HEK293 (cell line): ENCODE data around the gene VGLL4.

Source experiments
- BCL11A ChIP-seq: fragments of 450-650 bp; formaldehyde crosslinking; IDR thresholded peaks from 2 replicates; pipeline ENCODE4 v1.5.1; 2016; ENCODE audit warnings: low read depth, missing biosample characterization, missing genetic modification characterization
- FEZF1 ChIP-seq: fragments of 450-650 bp; formaldehyde crosslinking; IDR thresholded peaks from 2 replicates; pipeline ENCODE4 v1.5.1; 2016; ENCODE audit warnings: missing biosample characterization, missing genetic modification characterization
- GFI1B ChIP-seq: fragments of 450-650 bp; formaldehyde crosslinking; IDR thresholded peaks from 2 replicates; pipeline ENCODE4 v1.5.1; 2016; ENCODE audit warnings: missing biosample characterization, missing genetic modification characterization
- GLIS1 ChIP-seq: fragments of 450-650 bp; formaldehyde crosslinking; IDR thresholded peaks from 2 replicates; pipeline ENCODE4 v1.5.1; 2016; ENCODE audit warnings: missing biosample characterization, missing genetic modification characterization
- KLF10 ChIP-seq: fragments of 450-650 bp; IDR thresholded peaks from 2 replicates; pipeline ENCODE4 v1.5.1; 2018; ENCODE audit warnings: missing biosample characterization, mild to moderate bottlenecking, missing genetic modification characterization
- KLF7 ChIP-seq: fragments of 450-650 bp; formaldehyde crosslinking; IDR thresholded peaks from 2 replicates; pipeline ENCODE4 v1.5.1; 2016; ENCODE audit warnings: missing biosample characterization, missing genetic modification characterization, borderline replicate concordance
- MZF1 ChIP-seq: fragments of 450-650 bp; formaldehyde crosslinking; IDR thresholded peaks from 2 replicates; pipeline ENCODE4 v1.5.1; 2017; ENCODE audit warnings: missing biosample characterization, missing genetic modification characterization, borderline replicate concordance
- REPIN1 ChIP-seq: fragments of 450-650 bp; formaldehyde crosslinking; IDR thresholded peaks from 2 replicates; pipeline ENCODE4 v1.5.1; 2017; ENCODE audit warnings: missing biosample characterization, missing genetic modification characterization, low read depth
- SCRT1 ChIP-seq: fragments of 450-650 bp; formaldehyde crosslinking; IDR thresholded peaks from 2 replicates; pipeline ENCODE4 v1.5.1; 2016; ENCODE audit warnings: missing biosample characterization, missing genetic modification characterization, borderline replicate concordance
- SETDB1 ChIP-seq: IDR thresholded peaks from one replicate; pipeline ENCODE4 v1.6.1; 2017; ENCODE audit warnings: mild to moderate bottlenecking, low read length, moderate library complexity, mixed read lengths; ENCODE audit not compliant: insufficient read length
- SP3 ChIP-seq: fragments of 450-650 bp; formaldehyde crosslinking; IDR thresholded peaks from 2 replicates; pipeline ENCODE4 v1.5.1; 2016; ENCODE audit warnings: missing biosample characterization, missing genetic modification characterization
- ZBTB44 ChIP-seq: fragments of 450-650 bp; IDR thresholded peaks from 2 replicates; pipeline ENCODE4 v1.5.1; 2018; ENCODE audit warnings: missing biosample characterization, mild to moderate bottlenecking, missing genetic modification characterization
- ZBTB7A ChIP-seq: fragments of 450-650 bp; formaldehyde crosslinking; IDR thresholded peaks from 2 replicates; pipeline ENCODE4 v1.5.1; 2016; ENCODE audit warnings: low read depth, missing biosample characterization, missing genetic modification characterization
- ZFP41 ChIP-seq: fragments of 450-650 bp; formaldehyde crosslinking; IDR thresholded peaks from 2 replicates; pipeline ENCODE4 v1.5.1; 2016; ENCODE audit warnings: missing biosample characterization, missing genetic modification characterization, borderline replicate concordance
- ZNF112 ChIP-seq: fragments of 450-650 bp; formaldehyde crosslinking; IDR thresholded peaks from 2 replicates; pipeline ENCODE4 v1.5.0; 2017; ENCODE audit warnings: missing biosample characterization, missing genetic modification characterization
- ZNF121 ChIP-seq: fragments of 450-650 bp; formaldehyde crosslinking; IDR thresholded peaks from 2 replicates; pipeline ENCODE4 v1.5.1; 2016; ENCODE audit warnings: missing biosample characterization, missing genetic modification characterization
- ZNF132 ChIP-seq: fragments of 450-650 bp; formaldehyde crosslinking; IDR thresholded peaks from 2 replicates; pipeline ENCODE4 v1.5.1; 2017; ENCODE audit warnings: missing biosample characterization, missing genetic modification characterization, borderline replicate concordance
- ZNF16 ChIP-seq: fragments of 450-650 bp; formaldehyde crosslinking; IDR thresholded peaks from 2 replicates; pipeline ENCODE4 v1.5.1; 2016; ENCODE audit warnings: low read depth, missing biosample characterization, missing genetic modification characterization
- ZNF169 ChIP-seq: fragments of 450-650 bp; formaldehyde crosslinking; IDR thresholded peaks from 2 replicates; pipeline ENCODE4 v1.5.1; 2016; ENCODE audit warnings: missing biosample characterization, missing genetic modification characterization
- ZNF175 ChIP-seq: fragments of 450-650 bp; formaldehyde crosslinking; IDR thresholded peaks from 2 replicates; pipeline ENCODE4 v1.5.1; 2016; ENCODE audit warnings: missing biosample characterization, missing genetic modification characterization
- ZNF184 ChIP-seq: fragments of 450-650 bp; IDR thresholded peaks from 2 replicates; pipeline ENCODE4 v1.5.1; 2018; ENCODE audit warnings: missing biosample characterization, mild to moderate bottlenecking, missing genetic modification characterization
- ZNF24 ChIP-seq: fragments of 450-650 bp; formaldehyde crosslinking; IDR thresholded peaks from 2 replicates; pipeline ENCODE4 v1.5.1; 2016; ENCODE audit warnings: missing biosample characterization, missing genetic modification characterization
- ZNF302 ChIP-seq: fragments of 450-650 bp; formaldehyde crosslinking; IDR thresholded peaks from 2 replicates; pipeline ENCODE4 v1.5.1; 2016; ENCODE audit warnings: missing biosample characterization, missing genetic modification characterization, low read depth
- ZNF416 ChIP-seq: fragments of 450-650 bp; formaldehyde crosslinking; IDR thresholded peaks from 2 replicates; pipeline ENCODE4 v1.5.1; 2016; ENCODE audit warnings: missing biosample characterization, missing genetic modification characterization
- ZNF529 ChIP-seq: fragments of 450-650 bp; formaldehyde crosslinking; IDR thresholded peaks from 2 replicates; pipeline ENCODE4 v1.5.1; 2017; ENCODE audit warnings: missing genetic modification characterization, missing biosample characterization; ENCODE audit not compliant: insufficient replicate concordance
- ZNF558 ChIP-seq: fragments of 450-650 bp; formaldehyde crosslinking; IDR thresholded peaks from 2 replicates; pipeline ENCODE4 v1.5.1; 2016; ENCODE audit warnings: missing biosample characterization, missing genetic modification characterization
- ZNF560 ChIP-seq: fragments of 450-650 bp; formaldehyde crosslinking; IDR thresholded peaks from 2 replicates; pipeline ENCODE4 v1.5.1; 2017; ENCODE audit warnings: missing biosample characterization, missing genetic modification characterization, borderline replicate concordance
- ZNF600 ChIP-seq: fragments of 450-650 bp; formaldehyde crosslinking; IDR thresholded peaks from 2 replicates; pipeline ENCODE4 v1.5.1; 2016; ENCODE audit warnings: missing biosample characterization, missing genetic modification characterization
- ZNF623 ChIP-seq: fragments of 450-650 bp; formaldehyde crosslinking; IDR thresholded peaks from 2 replicates; pipeline ENCODE4 v1.5.1; 2016; ENCODE audit warnings: missing biosample characterization, missing genetic modification characterization
- ZNF639 ChIP-seq: fragments of 450-650 bp; formaldehyde crosslinking; IDR thresholded peaks from 2 replicates; pipeline ENCODE4 v1.5.1; 2016; ENCODE audit warnings: missing biosample characterization, missing genetic modification characterization
- ZNF664 ChIP-seq: fragments of 450-650 bp; formaldehyde crosslinking; IDR thresholded peaks from 2 replicates; pipeline ENCODE4 v1.5.1; 2016; ENCODE audit warnings: missing biosample characterization, missing genetic modification characterization
- ZNF707 ChIP-seq: fragments of 450-650 bp; formaldehyde crosslinking; IDR thresholded peaks from 2 replicates; pipeline ENCODE4 v1.5.1; 2016; ENCODE audit warnings: missing biosample characterization, missing genetic modification characterization
- ZNF791 ChIP-seq: fragments of 450-650 bp; formaldehyde crosslinking; IDR thresholded peaks from 2 replicates; pipeline ENCODE4 v1.5.1; 2016; ENCODE audit warnings: missing biosample characterization, missing genetic modification characterization
- ZSCAN30 ChIP-seq: fragments of 450-650 bp; IDR thresholded peaks from 2 replicates; pipeline ENCODE4 v1.5.1; 2018; ENCODE audit warnings: missing biosample characterization, mild to moderate bottlenecking, missing genetic modification characterization, moderate library complexity
- TF ChIP-seq, protein P1 (sequence below): fragments of 450-650 bp; formaldehyde crosslinking; IDR thresholded peaks from 2 replicates; pipeline ENCODE4 v1.5.1; 2016; ENCODE audit warnings: missing biosample characterization, missing genetic modification characterization
- TF ChIP-seq, protein P2 (sequence below): fragments of 450-650 bp; formaldehyde crosslinking; IDR thresholded peaks from 2 replicates; pipeline ENCODE4 v1.5.1; 2017; ENCODE audit warnings: missing biosample characterization, missing genetic modification characterization
- TF ChIP-seq, protein P3 (sequence below): fragments of 450-650 bp; formaldehyde crosslinking; IDR thresholded peaks from 2 replicates; pipeline ENCODE4; 2016; ENCODE audit warnings: missing biosample characterization, missing genetic modification characterization

The VGLL4 gene

GRCh38 chr3:11643605-11644087 is at the start of gene VGLL4 (continued):
- TF ChIP-seq ZBTB44 (tag by site-specific recombination) (peak; percentile 93), ZNF169 (tag by site-specific recombination) (no peak), KLF7 (tag by site-specific recombination) (no peak), ZNF16 (tag by site-specific recombination) (no peak), ZNF302 (no peak), ZBTB7A (tag by site-specific recombination) (no peak), GLIS1 (tag by site-specific recombination) (peak; percentile 22; the same call in 1 of the 2 replicates), ZNF112 (tag by site-specific recombination) (no peak), ZNF24 (tag by site-specific recombination) (peak; percentile 26; the same call in 1 of the 2 replicates), ZNF416 (tag by site-specific recombination) (no peak), FEZF1 (tag by site-specific recombination) (no peak), ZNF560 (tag by site-specific recombination) (no peak), ZFP41 (tag by site-specific recombination) (no peak), ZNF664 (tag by site-specific recombination) (no peak), ZNF558 (tag by site-specific recombination) (no peak), ZNF600 (peak; percentile 89), ZNF175 (tag by site-specific recombination) (no peak), BCL11A (tag by site-specific recombination) (no peak), ZNF132 (no peak), MZF1 (tag by site-specific recombination) (no peak), GFI1B (tag by site-specific recombination) (no peak), ZNF121 (tag by site-specific recombination) (no peak), ZNF529 (tag by site-specific recombination) (no peak), ZNF707 (no peak), ZSCAN30 (peak; percentile 72), KLF10 (tag by site-specific recombination) (no peak), SCRT1 (no peak), REPIN1 (tag by site-specific recombination) (no peak), SP3 (tag by site-specific recombination) (no peak), ZNF791 (tag by site-specific recombination) (no peak), ZNF623 (tag by site-specific recombination) (no peak), ZNF639 (tag by site-specific recombination) (no peak), SETDB1 (no peak), ZNF184 (no peak)
- TF ChIP-seq, protein P1, sequence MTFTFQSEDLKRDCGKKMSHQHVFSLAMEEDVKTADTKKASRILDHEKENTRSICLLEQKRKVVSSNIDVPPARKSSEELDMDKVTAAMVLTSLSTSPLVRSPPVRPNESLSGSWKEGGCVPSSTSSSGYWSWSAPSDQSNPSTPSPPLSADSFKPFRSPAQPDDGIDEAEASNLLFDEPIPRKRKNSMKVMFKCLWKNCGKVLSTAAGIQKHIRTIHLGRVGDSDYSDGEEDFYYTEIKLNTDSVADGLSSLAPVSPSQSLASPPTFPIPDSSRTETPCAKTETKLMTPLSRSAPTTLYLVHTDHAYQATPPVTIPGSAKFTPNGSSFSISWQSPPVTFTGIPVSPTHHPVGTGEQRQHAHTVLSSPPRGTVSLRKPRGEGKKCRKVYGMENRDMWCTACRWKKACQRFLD: no peak
- TF ChIP-seq, protein P2, sequence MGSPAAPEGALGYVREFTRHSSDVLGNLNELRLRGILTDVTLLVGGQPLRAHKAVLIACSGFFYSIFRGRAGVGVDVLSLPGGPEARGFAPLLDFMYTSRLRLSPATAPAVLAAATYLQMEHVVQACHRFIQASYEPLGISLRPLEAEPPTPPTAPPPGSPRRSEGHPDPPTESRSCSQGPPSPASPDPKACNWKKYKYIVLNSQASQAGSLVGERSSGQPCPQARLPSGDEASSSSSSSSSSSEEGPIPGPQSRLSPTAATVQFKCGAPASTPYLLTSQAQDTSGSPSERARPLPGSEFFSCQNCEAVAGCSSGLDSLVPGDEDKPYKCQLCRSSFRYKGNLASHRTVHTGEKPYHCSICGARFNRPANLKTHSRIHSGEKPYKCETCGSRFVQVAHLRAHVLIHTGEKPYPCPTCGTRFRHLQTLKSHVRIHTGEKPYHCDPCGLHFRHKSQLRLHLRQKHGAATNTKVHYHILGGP (tag by site-specific recombination): no peak
- TF ChIP-seq, protein P3, sequence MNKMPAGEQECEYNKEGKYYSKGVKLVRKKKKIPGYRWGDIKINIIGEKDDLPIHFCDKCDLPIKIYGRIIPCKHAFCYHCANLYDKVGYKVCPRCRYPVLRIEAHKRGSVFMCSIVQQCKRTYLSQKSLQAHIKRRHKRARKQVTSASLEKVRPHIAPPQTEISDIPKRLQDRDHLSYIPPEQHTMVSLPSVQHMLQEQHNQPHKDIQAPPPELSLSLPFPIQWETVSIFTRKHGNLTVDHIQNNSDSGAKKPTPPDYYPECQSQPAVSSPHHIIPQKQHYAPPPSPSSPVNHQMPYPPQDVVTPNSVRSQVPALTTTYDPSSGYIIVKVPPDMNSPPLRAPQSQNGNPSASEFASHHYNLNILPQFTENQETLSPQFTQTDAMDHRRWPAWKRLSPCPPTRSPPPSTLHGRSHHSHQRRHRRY: no peak
